Testis (tissue), 3 donors: Measurements from ENCODE around the gene ATP6V1G2. TPM values are rescaled to one million over a fixed set of nuclear protein-coding genes. Genes with fewer than 3 reads are reported as not detected.
A peak's percentile ranks its signal among the peaks of the same experiment; 100 is the strongest.

ENCODE experiments used
- DNase-seq: peaks from one replicate; pipeline ENCODE4 v3.0.0-alpha.2; 2019
- H3K27ac ChIP-seq, 2 donors: fragments of 200-600 bp; sonication (generic); one replicate each; pipeline ENCODE4 v1.5.1; 2019
- H3K27me3 ChIP-seq: fragments of 200-600 bp; sonication (generic); one replicate; pipeline ENCODE4 v1.5.1; 2019
- H3K36me3 ChIP-seq: fragments of 200-600 bp; sonication (generic); one replicate; pipeline ENCODE4 v1.5.1; 2017; ENCODE audit warnings: low read depth; ENCODE audit errors: missing control alignments
- H3K4me1 ChIP-seq: fragments of 200-600 bp; sonication (generic); one replicate; pipeline ENCODE4 v1.5.1; 2019
- H3K4me3 ChIP-seq, 2 donors: fragments of 200-600 bp; sonication (generic); one replicate each; pipeline ENCODE4 v1.5.1; 2017 to 2019
- H3K9me3 ChIP-seq: fragments of 200-600 bp; sonication (generic); one replicate; pipeline ENCODE4 v1.5.1; 2017
- CTCF ChIP-seq, 3 experiments: fragments of 450-650 bp in 2 of 3; fragments of 200-600 bp in 1 of 3; sonication (generic) in 1 of 3; IDR thresholded peaks; one replicate each; pipeline ENCODE4 v1.5.1; 2016 to 2019; ENCODE audit warnings: antibody characterized with exemption in 3 of 3, mild to moderate bottlenecking in 2 of 3, moderate library complexity in 1 of 3
- POLR2A ChIP-seq: fragments of 450-650 bp; IDR thresholded peaks from one replicate; pipeline ENCODE4 v1.6.1; 2017; ENCODE audit warnings: antibody characterized with exemption, mild to moderate bottlenecking, moderate library complexity
- WGBS, 2 donors: methylation state at CpG; one replicate each; pipeline ENCODE4 v1.1.5; 2018; 5-methylcytosine and 5-hydroxymethylcytosine counted together
- intact Hi-C: fragments of 100-400 bp; cut with DNase I; formaldehyde crosslinking; loops from one replicate; pipeline ENCODE4 v1.15.1; 2023; ENCODE audit warnings: low total_unique reads
- polyA plus RNA-seq: library from polyadenylated mRNA; stranded (reverse); fragments of 350-450 nt; fragmentation: Illumina TruSeq; extraction: RNeasy Lipid Tissue Mini Kit (QIAGEN cat#74804); gene quantifications from one replicate; pipeline ENCODE4 v1.2.3, GENCODE V29; 2014; ENCODE audit warnings: low read depth, low replicate concordance; ENCODE audit not compliant: insufficient read depth
- total RNA-seq, 2 donors: library from RNA; depleted of rRNA; stranded (reverse); fragments of >200 nt; gene quantifications; one replicate each; pipeline ENCODE4 v1.2.3, GENCODE V29; 2016

Gene ATP6V1G2
- total and polyA plus RNA-seq, 3 donors from 2014 or later = 3.3 to 6.9 (median 4.7) TPM

GRCh38 chr6:31576897-31577578 is 30.6 kb upstream of the ATP6V1G2 start:
- H3K27ac ChIP-seq = no peak overlapping the region
- H3K4me1 ChIP-seq = no peaks in the 10 kb centered on the region
- no peaks in the 10 kb centered on the region for H3K27me3 ChIP-seq
- TF ChIP-seq POLR2A (no peak), CTCF (IDR thresholded peaks at IDR 0.05) (no peak)
- no peaks in the 10 kb centered on the region for H3K36me3 ChIP-seq
- no peak overlapping the region for H3K4me3 ChIP-seq
- H3K9me3 ChIP-seq = no peaks in the 10 kb centered on the region
- WGBS, 2 donors = 88 to 93% methylated on average over 19 of the region's 19 CpGs
- intact Hi-C loops = no loop called here
- no peak for DNase-seq

DNA sequence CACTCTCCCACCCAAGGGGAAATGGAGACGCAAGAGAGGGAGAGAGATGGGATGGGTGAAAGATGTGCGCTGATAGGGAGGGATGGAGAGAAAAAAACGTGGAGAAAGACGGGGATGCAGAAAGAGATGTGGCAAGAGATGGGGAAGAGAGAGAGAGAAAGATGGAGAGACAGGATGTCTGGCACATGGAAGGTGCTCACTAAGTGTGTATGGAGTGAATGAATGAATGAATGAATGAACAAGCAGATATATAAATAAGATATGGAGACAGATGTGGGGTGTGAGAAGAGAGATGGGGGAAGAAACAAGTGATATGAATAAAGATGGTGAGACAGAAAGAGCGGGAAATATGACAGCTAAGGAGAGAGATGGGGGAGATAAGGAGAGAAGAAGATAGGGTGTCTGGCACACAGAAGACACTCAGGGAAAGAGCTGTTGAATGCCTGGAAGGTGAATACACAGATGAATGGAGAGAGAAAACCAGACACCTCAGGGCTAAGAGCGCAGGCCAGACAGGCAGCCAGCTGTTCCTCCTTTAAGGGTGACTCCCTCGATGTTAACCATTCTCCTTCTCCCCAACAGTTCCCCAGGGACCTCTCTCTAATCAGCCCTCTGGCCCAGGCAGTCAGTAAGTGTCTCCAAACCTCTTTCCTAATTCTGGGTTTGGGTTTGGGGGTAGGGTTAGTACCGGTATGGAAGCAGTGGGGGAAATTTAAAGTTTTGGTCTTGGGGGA is 29.7 kb upstream of the ATP6V1G2 start:
- intact Hi-C loops = no loop called here
- TF ChIP-seq CTCF (IDR thresholded peaks at IDR 0.05) (no peak), POLR2A (no peak)
- peak overlapping the region in 1 of 2 donors; percentile 4 for H3K4me3 ChIP-seq
- H3K27ac ChIP-seq = no peak overlapping the region
- H3K4me1 ChIP-seq = no peaks in the 10 kb centered on the region
- 71 to 74% methylated on average over 8 of the region's 8 CpGs for WGBS, 2 donors
- H3K36me3 ChIP-seq = no peaks in the 10 kb centered on the region
- no peak for DNase-seq
- H3K9me3 ChIP-seq = no peaks in the 10 kb centered on the region
- no peaks in the 10 kb centered on the region for H3K27me3 ChIP-seq

GRCh38 chr6:31575335-31575901 is 29.0 kb upstream of the ATP6V1G2 start, which contains the start of gene TNF:
TSS of gene TNF (plus strand) at chr6:31575565. CDS start at chr6:31575742, 177 bp downstream.
- no peaks in the 10 kb centered on the region for H3K36me3 ChIP-seq
- DNase-seq = peak; percentile 59
- peak within 1 kb of the TSS in 1 of 2 donors; percentile 4 for H3K4me3 ChIP-seq
- H3K9me3 ChIP-seq = no peaks in the 10 kb centered on the region
- no peak within 1 kb of the TSS for H3K27ac ChIP-seq
- no peaks in the 10 kb centered on the region for H3K27me3 ChIP-seq
- intact Hi-C loops = no loop called here
- H3K4me1 ChIP-seq = no peaks in the 10 kb centered on the region
- WGBS, 2 donors = 57 to 66% methylated on average over 19 of the region's 19 CpGs
- TF ChIP-seq CTCF (IDR thresholded peaks at IDR 0.05) = no peak

DNA sequence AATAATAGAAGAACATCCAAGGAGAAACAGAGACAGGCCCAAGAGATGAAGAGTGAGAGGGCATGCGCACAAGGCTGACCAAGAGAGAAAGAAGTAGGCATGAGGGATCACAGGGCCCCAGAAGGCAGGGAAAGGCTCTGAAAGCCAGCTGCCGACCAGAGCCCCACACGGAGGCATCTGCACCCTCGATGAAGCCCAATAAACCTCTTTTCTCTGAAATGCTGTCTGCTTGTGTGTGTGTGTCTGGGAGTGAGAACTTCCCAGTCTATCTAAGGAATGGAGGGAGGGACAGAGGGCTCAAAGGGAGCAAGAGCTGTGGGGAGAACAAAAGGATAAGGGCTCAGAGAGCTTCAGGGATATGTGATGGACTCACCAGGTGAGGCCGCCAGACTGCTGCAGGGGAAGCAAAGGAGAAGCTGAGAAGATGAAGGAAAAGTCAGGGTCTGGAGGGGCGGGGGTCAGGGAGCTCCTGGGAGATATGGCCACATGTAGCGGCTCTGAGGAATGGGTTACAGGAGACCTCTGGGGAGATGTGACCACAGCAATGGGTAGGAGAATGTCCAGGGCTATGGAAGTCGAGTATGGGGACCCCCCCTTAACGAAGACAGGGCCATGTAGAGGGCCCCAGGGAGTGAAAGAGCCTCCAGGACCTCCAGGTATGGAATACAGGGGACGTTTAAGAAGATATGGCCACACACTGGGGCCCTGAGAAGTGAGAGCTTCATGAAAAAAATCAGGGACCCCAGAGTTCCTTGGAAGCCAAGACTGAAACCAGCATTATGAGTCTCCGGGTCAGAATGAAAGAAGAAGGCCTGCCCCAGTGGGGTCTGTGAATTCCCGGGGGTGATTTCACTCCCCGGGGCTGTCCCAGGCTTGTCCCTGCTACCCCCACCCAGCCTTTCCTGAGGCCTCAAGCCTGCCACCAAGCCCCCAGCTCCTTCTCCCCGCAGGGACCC is 28.0 kb upstream of the ATP6V1G2 start:
- WGBS, 2 donors = 80 to 87% methylated on average over 14 of the region's 14 CpGs

More for the DNA sequence above, 28.0 kb upstream of the ATP6V1G2 start:
- H3K36me3 ChIP-seq = no peaks in the 10 kb centered on the region
- H3K27me3 ChIP-seq = no peaks in the 10 kb centered on the region
- H3K4me3 ChIP-seq = no peak overlapping the region
- H3K27ac ChIP-seq = no peak overlapping the region
- intact Hi-C loops = no loop called here
- H3K9me3 ChIP-seq = no peaks in the 10 kb centered on the region
- H3K4me1 ChIP-seq = no peaks in the 10 kb centered on the region
- TF ChIP-seq POLR2A (no peak), CTCF (IDR thresholded peaks at IDR 0.05) (no peak)
- DNase-seq = no peak
